HG02973 (cell line): ENCODE data around the gene ATP2B2.

Source experiments
- ATAC-seq: cut with Tn5 transposase; IDR thresholded peaks from one replicate; pipeline ENCODE4 v1.9.1; 2021; ENCODE audit warnings: moderate library complexity; ENCODE audit not compliant: unreplicated experiment

The ATP2B2 gene

GRCh38 chr3:10350324-10350985, 154.9 kb downstream of the ATP2B2 start:
- no peak for ATAC-seq

GRCh38 chr3:10349801-10350200, 155.6 kb downstream of the ATP2B2 start:
- no peak for ATAC-seq

- no peak for ATAC-seq
These were observed 157.0 kb downstream of the ATP2B2 start for GRCh38 chr3:10348404-10348721.

GRCh38 chr3:10347648-10348403, 157.6 kb downstream of the ATP2B2 start:
- no peak for ATAC-seq

GRCh38 chr3:10345911-10346310, 159.5 kb downstream of the ATP2B2 start:
- ATAC-seq, result no peak

GRCh38 chr3:10344944-10345575, 160.3 kb downstream of the ATP2B2 start:
- ATAC-seq, result no peak

GRCh38 chr3:10344147-10344943, 161.0 kb downstream of the ATP2B2 start:
- ATAC-seq, result no peak

GRCh38 chr3:10343526-10343925, 161.9 kb downstream of the ATP2B2 start:
- no peak for ATAC-seq

- no peak for ATAC-seq
These were observed 162.6 kb downstream of the ATP2B2 start for GRCh38 chr3:10342781-10343180.

GRCh38 chr3:10341901-10342398, 163.4 kb downstream of the ATP2B2 start:
- no peak for ATAC-seq

- ATAC-seq, result no peak
These were observed 164.9 kb downstream of the ATP2B2 start for GRCh38 chr3:10340476-10340875.

- ATAC-seq, result no peak
These were observed 165.3 kb downstream of the ATP2B2 start for GRCh38 chr3:10340046-10340445.

- ATAC-seq, result no peak
These were observed 165.9 kb downstream of the ATP2B2 start for GRCh38 chr3:10339376-10339955.

- no peak for ATAC-seq
These were observed 166.6 kb downstream of the ATP2B2 start for GRCh38 chr3:10338591-10339353.

- no peak for ATAC-seq
These were observed 167.3 kb downstream of the ATP2B2 start for GRCh38 chr3:10338164-10338470.

- no peak for ATAC-seq
These were observed 167.8 kb downstream of the ATP2B2 start for GRCh38 chr3:10337323-10338163.

GRCh38 chr3:10336761-10337160, 168.6 kb downstream of the ATP2B2 start:
- ATAC-seq, result no peak

GRCh38 chr3:10335871-10336622, 169.3 kb downstream of the ATP2B2 start:
- no peak for ATAC-seq
